Vagina (tissue), 2 donors: ENCODE measurements around the gene PCA3. TPM values are rescaled to one million over a fixed set of nuclear protein-coding genes. Genes with fewer than 3 reads are reported as not detected.

ENCODE experiments used
- DNase-seq, 2 donors: peaks; one replicate each; pipeline ENCODE4 v3.0.0-alpha.2; 2017; ENCODE audit errors: extremely low spot score in 2 of 2
- H3K27ac ChIP-seq: fragments of 200-600 bp; sonication (generic); one replicate; pipeline ENCODE4 v1.5.1; 2019
- H3K27me3 ChIP-seq: fragments of 200-600 bp; sonication (generic); one replicate; pipeline ENCODE4 v1.5.1; 2019
- H3K36me3 ChIP-seq, 2 donors: fragments of 200-600 bp; sonication (generic); one replicate each; pipeline ENCODE4 v1.5.1; 2017 to 2019
- H3K4me1 ChIP-seq: fragments of 200-600 bp; sonication (generic); one replicate; pipeline ENCODE4 v1.5.1; 2019
- H3K4me3 ChIP-seq, 2 donors: fragments of 200-600 bp; sonication (generic); 1 replicate in 1 of 2; 2 replicates in 1 of 2; pipeline ENCODE4 v1.5.1; 2016 to 2019
- H3K9me3 ChIP-seq: fragments of 200-600 bp; sonication (generic); one replicate; pipeline ENCODE4 v1.5.1; 2019
- POLR2A ChIP-seq, 2 donors: fragments of 450-650 bp; IDR thresholded peaks; one replicate each; pipeline ENCODE4 v1.6.1; 2017; ENCODE audit warnings: antibody characterized with exemption in 2 of 2, mild to moderate bottlenecking in 2 of 2, moderate library complexity in 2 of 2
- POLR2AphosphoS5 ChIP-seq, 2 donors: sonication (generic); formaldehyde crosslinking; IDR thresholded peaks; one replicate each; pipeline ENCODE4 v1.9.0; 2017; ENCODE audit warnings: antibody characterized with exemption in 2 of 2, mild to moderate bottlenecking in 2 of 2, low read depth in 1 of 2; ENCODE audit not compliant: insufficient read depth in 1 of 2
- intact Hi-C: fragments of 100-400 bp; cut with DNase I; formaldehyde crosslinking; loops from one replicate; pipeline ENCODE4 v1.15.1; 2023
- total RNA-seq: library from RNA; depleted of rRNA; stranded (reverse); fragments of >200 nt; gene quantifications from one replicate; pipeline ENCODE4 v1.2.3, GENCODE V29; 2016
- TF ChIP-seq, protein P1 (sequence below), 3 experiments: fragments of 450-650 bp in 2 of 3; fragments of 200-600 bp in 1 of 3; sonication (generic) in 1 of 3; IDR thresholded peaks; one replicate each; pipeline ENCODE4 v1.5.1; 2017 to 2019; ENCODE audit warnings: antibody characterized with exemption in 3 of 3, mild to moderate bottlenecking in 2 of 3, moderate library complexity in 2 of 3

Gene PCA3
- total RNA-seq, 1 donor from 2014 or later = not detected

DNA sequence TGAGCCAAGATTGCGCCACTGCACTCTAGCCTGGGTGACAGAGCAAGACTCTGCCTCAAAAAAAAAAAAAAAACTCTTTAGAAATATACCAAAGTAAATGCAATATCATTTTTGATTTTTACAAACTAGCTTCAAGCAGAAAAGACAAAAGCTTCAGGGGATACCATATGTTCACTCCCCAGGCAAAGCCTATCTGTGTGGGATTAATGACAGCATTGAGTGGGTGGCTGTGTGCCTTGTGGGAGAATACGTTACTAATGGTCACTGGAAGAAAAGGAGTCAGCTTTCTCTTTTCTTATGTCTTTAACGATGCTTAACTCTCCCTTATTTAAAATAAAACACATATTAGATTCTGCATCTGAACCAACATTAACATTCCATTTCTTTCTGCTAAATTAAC is 1.9 kb downstream of the PCA3 start:
- Histone ChIP-seq H3K4me1 (no peaks in the 10 kb centered on the region), H3K9me3 (no peaks in the 10 kb centered on the region), H3K36me3 (no peaks in the 10 kb centered on the region), H3K27ac (no peak overlapping the region), H3K27me3 (no peaks in the 10 kb centered on the region), H3K4me3 (no peak overlapping the region)
- DNase-seq = no peak
- intact Hi-C loops = no loop called here
- TF ChIP-seq, protein P1, sequence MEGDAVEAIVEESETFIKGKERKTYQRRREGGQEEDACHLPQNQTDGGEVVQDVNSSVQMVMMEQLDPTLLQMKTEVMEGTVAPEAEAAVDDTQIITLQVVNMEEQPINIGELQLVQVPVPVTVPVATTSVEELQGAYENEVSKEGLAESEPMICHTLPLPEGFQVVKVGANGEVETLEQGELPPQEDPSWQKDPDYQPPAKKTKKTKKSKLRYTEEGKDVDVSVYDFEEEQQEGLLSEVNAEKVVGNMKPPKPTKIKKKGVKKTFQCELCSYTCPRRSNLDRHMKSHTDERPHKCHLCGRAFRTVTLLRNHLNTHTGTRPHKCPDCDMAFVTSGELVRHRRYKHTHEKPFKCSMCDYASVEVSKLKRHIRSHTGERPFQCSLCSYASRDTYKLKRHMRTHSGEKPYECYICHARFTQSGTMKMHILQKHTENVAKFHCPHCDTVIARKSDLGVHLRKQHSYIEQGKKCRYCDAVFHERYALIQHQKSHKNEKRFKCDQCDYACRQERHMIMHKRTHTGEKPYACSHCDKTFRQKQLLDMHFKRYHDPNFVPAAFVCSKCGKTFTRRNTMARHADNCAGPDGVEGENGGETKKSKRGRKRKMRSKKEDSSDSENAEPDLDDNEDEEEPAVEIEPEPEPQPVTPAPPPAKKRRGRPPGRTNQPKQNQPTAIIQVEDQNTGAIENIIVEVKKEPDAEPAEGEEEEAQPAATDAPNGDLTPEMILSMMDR (IDR thresholded peaks at IDR 0.05) = no peak
- no peak for TF ChIP-seq POLR2AphosphoS5 (IDR thresholded peaks at IDR 0.05; ENCODE audit: insufficient read depth in 1 of 2, low read depth in 1 of 2)
- no peak for TF ChIP-seq POLR2A (IDR thresholded peaks at IDR 0.05)

DNA sequence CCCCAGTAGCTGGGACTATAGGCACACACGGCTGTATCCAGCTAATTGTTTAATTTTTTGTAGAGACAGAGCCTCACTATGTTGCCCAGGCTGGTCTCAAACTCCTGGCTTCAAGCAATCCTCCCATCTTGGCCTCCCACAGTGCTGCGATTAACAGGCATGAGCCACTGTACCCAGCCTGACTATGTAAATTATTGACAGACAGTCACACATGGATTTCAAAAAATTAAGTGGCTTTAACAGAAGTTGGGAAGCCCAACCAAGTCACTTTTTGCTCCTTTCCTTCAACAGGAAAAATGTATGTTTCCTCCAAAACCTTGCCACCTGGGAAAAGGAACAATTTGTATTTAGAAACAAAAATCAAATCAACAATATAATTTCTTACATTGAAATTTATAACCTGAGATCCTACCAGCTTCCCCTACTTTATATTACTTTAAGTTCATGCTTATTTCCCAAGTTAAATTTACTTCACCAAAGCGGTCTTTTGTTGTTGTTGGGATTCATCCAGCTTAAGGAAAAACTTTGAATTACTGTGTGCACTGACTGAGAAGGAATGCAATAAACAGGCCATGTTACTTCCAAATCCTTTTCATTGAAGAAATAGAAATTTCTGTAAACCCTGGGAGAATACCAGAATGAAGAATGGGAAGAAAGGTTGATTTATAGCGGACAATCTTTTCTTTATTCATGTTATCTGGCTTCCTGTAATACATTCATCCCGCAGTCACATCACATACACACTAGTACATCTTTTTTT is 8.6 kb downstream of the PCA3 start:
- no peaks in the 10 kb centered on the region for H3K4me1 ChIP-seq

DNA sequence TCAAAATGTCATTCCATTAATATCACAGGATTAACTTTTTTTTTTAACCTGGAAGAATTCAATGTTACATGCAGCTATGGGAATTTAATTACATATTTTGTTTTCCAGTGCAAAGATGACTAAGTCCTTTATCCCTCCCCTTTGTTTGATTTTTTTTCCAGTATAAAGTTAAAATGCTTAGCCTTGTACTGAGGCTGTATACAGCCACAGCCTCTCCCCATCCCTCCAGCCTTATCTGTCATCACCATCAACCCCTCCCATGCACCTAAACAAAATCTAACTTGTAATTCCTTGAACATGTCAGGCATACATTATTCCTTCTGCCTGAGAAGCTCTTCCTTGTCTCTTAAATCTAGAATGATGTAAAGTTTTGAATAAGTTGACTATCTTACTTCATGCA is 20.6 kb downstream of the PCA3 start:
- Histone ChIP-seq H3K36me3 (no peaks in the 10 kb centered on the region), H3K9me3 (no peaks in the 10 kb centered on the region), H3K27me3 (no peaks in the 10 kb centered on the region), H3K4me1 (no peaks in the 10 kb centered on the region), H3K4me3 (no peak overlapping the region), H3K27ac (no peak overlapping the region)
- TF ChIP-seq, protein P1 (IDR thresholded peaks at IDR 0.05) = no peak
- TF ChIP-seq POLR2A (IDR thresholded peaks at IDR 0.05) (no peak), POLR2AphosphoS5 (IDR thresholded peaks at IDR 0.05; ENCODE audit: insufficient read depth in 1 of 2, low read depth in 1 of 2) (no peak)
- intact Hi-C loops = no loop called here
- no peak for DNase-seq

More for the DNA sequence above, 8.6 kb downstream of the PCA3 start:
- no peak for DNase-seq
- no peaks in the 10 kb centered on the region for H3K27me3 ChIP-seq
- no peak overlapping the region for H3K4me3 ChIP-seq
- no peaks in the 10 kb centered on the region for H3K36me3 ChIP-seq
- H3K9me3 ChIP-seq = no peaks in the 10 kb centered on the region
- TF ChIP-seq POLR2AphosphoS5 (IDR thresholded peaks at IDR 0.05; ENCODE audit: insufficient read depth in 1 of 2, low read depth in 1 of 2) (no peak), POLR2A (IDR thresholded peaks at IDR 0.05) (no peak)
- TF ChIP-seq, protein P1 (IDR thresholded peaks at IDR 0.05) = no peak
- H3K27ac ChIP-seq = no peak overlapping the region
- intact Hi-C loops = no loop called here

DNA sequence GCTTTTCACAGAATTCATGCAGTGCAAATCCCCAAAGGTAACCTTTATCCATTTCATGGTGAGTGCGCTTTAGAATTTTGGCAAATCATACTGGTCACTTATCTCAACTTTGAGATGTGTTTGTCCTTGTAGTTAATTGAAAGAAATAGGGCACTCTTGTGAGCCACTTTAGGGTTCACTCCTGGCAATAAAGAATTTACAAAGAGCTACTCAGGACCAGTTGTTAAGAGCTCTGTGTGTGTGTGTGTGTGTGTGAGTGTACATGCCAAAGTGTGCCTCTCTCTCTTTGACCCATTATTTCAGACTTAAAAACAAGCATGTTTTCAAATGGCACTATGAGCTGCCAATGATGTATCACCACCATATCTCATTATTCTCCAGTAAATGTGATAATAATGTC is 21.3 kb downstream of the PCA3 start:
- Histone ChIP-seq H3K27ac (no peak overlapping the region), H3K9me3 (no peaks in the 10 kb centered on the region), H3K4me1 (no peaks in the 10 kb centered on the region), H3K27me3 (no peaks in the 10 kb centered on the region), H3K36me3 (no peaks in the 10 kb centered on the region), H3K4me3 (no peak overlapping the region)
- intact Hi-C loops = no loop called here
- DNase-seq = no peak
- TF ChIP-seq, protein P1 (IDR thresholded peaks at IDR 0.05) = no peak
- TF ChIP-seq POLR2A (IDR thresholded peaks at IDR 0.05) (no peak), POLR2AphosphoS5 (IDR thresholded peaks at IDR 0.05; ENCODE audit: insufficient read depth in 1 of 2, low read depth in 1 of 2) (no peak)

DNA sequence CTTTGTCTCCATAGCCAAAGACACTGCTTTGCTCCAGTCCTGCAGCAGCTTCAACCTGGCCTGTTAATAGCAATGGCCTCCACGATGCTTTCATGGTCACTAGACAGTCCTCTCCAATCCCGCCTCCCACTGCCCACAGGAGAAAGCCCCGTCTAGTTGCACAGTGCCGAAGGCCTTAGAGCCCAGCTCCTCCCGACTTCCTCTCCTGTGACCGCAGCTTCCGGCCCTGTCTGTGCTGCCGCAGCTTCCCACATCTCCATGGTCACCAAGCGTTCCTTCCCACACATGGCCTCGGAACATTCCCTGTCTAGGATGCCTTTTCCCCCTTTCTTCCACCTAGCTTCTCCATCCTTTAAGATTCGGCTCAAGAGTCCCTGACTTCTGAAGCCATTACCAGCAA is 23.4 kb downstream of the PCA3 start:
- H3K4me1 ChIP-seq = no peaks in the 10 kb centered on the region
- TF ChIP-seq POLR2A (IDR thresholded peaks at IDR 0.05) (no peak), POLR2AphosphoS5 (IDR thresholded peaks at IDR 0.05; ENCODE audit: insufficient read depth in 1 of 2, low read depth in 1 of 2) (no peak)
- TF ChIP-seq, protein P1 (IDR thresholded peaks at IDR 0.05) = no peak
- no peaks in the 10 kb centered on the region for H3K36me3 ChIP-seq
- intact Hi-C loops = no loop called here
- no peaks in the 10 kb centered on the region for H3K9me3 ChIP-seq
- no peaks in the 10 kb centered on the region for H3K27me3 ChIP-seq
- no peak overlapping the region for H3K27ac ChIP-seq
- no peak for DNase-seq
- no peak overlapping the region for H3K4me3 ChIP-seq
